ENCODE measurements around the gene LHPP.

GRCh38 chr10:124651402-124651891 lies 189.8 kb downstream of the LHPP start:
- TF ChIP-seq GATA3 (IDR thresholded peaks at IDR 0.05; ENCODE audit: low read depth, low read length) (no peak), GATA2 (IDR thresholded peaks at IDR 0.05; ENCODE audit: low read depth, low read length) (no peak)

Data from SH-SY5Y (cell line).